Inflammatory macrophage treated with lipopolysaccharide for 4 hours (primary cell): Measurements from ENCODE around the gene PCED1B.
"Not testable (repeated sequence)": the region's sequence is repeated elsewhere in the genome, so short reads cannot be mapped to it uniquely, and the experiment has no call there.

Source experiments
- DNase-seq: peaks from one replicate; pipeline ENCODE4 v3.0.0-alpha.2; 2020

The PCED1B gene

GRCh38 chr12:47242426-47242825 lies 163.0 kb downstream of the PCED1B start:
- no peak for DNase-seq

DNA sequence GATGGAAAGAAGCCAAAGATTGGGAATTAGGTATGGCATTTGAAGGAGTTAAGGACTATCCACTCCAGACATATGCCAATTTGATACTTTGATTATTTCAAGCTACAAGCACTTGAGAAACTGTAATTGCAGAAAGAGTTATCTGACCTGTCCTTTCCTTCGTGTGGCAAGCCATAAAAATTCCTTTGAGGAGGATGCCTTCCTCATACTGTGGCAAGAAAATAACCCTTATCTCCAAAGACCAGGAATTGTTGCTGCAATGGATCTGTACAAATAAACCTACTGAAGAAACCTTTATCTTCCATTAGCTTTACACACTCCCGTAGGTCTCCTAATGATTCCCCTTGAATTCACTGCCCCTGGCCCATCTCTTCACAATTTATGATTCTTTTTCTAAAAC lies 165.4 kb downstream of the PCED1B start:
- no peak for DNase-seq

- DNase-seq: no peak
These were observed 166.2 kb downstream of the PCED1B start for GRCh38 chr12:47245623-47246022.

DNA sequence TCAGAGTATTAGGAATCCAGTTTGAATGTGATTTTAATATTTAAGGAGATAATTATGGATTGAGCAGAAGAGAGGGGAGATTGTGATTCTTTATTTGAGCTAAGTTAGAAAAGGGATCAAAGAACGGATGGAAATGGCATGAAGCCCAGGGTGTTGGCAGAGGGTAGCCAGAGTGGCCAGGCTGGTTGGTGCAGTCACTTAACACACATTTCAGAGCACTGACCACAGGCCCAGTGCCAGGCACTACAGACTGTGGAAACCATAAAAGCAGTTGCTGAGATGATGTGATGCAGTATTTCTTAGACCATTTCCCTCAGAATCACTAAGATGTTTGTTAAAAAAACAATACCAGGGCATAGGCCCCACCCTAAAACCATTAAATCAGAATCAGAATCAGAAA lies 168.0 kb downstream of the PCED1B start:
- no peak for DNase-seq

GRCh38 chr12:47249082-47249481 lies 169.7 kb downstream of the PCED1B start:
- no peak for DNase-seq

DNA sequence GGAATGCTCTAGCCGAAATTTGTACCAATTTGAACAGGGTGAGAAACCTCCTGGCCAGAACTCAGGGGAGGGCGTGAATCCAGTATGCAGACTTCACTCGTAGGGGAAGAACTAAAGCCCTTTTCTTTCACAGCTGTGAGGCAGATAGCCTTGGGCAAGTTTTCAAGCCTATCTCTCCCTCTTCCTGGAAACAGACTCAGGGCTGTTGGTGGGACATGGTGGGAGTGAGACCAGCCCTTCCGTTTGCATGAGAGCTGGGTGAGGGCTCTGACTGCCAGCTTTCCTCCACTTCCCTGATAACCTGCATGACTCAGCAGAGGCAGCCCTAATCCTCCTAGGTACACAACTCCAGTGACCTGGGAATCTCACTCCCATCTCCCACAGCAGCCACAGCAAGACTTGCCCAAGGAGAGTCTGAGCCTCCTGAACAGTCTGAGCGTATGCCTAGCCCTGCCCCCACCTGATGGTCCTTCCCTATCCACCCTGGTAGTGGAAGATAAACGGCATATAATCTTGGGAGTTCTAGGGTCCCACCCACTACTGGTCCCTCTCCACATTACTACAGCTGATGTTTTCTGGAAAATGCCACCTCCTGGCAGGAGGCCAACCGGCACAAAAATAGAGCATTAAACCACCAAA lies 170.4 kb downstream of the PCED1B start:
- DNase-seq: no peak

GRCh38 chr12:47251919-47252318 lies 172.5 kb downstream of the PCED1B start:
- DNase-seq: no peak

DNA sequence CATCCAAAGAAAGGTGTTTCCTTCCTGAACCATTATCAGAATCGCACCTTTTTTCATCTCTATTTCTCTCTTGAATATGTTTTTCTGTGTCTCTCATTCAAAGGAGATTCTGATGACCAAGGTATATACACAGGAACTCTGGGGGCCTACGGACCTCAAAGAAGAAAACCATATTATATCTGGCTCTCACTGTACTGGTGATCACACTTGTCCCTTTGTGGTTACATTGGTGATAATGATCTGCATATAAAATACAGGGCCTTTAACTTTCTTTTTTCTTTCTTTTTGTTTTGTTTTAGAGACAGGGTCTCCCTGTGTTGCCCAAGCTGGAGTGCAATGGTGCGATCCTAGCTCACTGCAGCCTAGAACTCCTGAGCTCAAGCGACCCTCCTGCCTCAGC lies 185.5 kb downstream of the PCED1B start:
- no peak for DNase-seq

- no peak for DNase-seq
These were observed 186.0 kb downstream of the PCED1B start for GRCh38 chr12:47265391-47265790.

GRCh38 chr12:47267571-47267970 lies 188.2 kb downstream of the PCED1B start:
- no peak for DNase-seq

- DNase-seq: no peak
These were observed 189.4 kb downstream of the PCED1B start for GRCh38 chr12:47268501-47269454.

GRCh38 chr12:47269916-47270315 lies 190.5 kb downstream of the PCED1B start:
- DNase-seq: no peak

DNA sequence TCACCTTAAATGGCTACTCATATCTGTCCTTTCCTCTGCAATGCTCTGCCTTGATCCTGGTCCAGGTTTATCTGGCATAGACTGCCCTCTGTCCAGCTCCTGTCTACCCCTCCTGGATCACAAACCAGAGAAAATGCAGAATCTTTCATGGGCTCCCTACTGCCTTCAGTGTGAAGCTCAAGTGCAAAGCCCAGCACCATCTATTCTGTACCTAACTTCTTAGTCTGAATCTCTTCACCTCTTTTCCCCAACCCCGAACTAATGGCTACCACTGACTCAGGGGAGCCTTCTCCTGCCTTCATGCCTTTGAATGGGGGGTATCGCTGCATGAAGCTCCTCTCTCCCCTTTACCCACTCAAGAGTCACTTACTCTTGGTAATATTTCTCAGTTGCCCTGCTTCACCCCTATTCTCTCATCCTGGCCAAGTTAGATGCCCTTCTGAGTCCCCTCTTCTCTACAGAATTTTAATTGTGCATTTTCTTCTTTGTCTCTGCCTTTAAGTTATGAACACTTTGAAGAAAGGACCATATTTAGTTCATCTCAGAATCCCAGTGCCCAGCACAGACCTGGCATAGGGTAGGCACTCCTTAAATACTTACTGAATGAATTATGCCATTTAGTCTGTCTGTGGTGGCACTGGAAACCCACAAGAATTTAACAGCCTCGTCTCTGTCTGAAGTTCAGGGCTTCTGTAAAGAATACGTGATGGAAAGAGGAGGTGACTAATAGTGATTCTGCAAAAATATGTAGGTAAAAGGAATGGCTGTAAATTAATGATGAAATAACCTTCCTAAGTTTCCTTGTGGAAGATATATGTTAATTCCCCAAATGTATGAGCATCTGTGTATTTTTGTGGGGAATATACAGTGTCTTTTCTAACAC lies 191.6 kb downstream of the PCED1B start:
- DNase-seq: no peak

DNA sequence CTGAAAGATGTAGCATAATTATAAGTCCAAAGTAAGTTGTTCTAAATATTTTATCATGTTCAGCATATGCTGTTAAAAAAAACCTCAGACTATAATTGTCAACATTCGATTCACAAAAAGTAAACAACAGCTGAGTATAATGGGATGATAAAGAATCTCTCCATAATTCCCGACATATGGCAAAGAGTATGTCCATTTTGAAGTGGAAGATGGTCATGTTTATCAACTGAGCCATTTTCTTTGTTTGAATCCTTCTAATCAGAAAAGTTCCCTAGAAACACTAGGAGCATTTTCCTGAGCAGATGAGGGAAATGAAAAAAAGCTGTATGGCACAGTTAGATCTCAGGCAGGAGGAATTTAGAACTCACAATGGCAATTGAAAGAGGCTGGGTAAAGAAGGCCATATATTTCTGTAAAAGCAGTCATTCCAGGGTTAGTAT lies 192.4 kb downstream of the PCED1B start:
- no peak for DNase-seq

- DNase-seq: no peak
These were observed 193.2 kb downstream of the PCED1B start for GRCh38 chr12:47272412-47273190.

DNA sequence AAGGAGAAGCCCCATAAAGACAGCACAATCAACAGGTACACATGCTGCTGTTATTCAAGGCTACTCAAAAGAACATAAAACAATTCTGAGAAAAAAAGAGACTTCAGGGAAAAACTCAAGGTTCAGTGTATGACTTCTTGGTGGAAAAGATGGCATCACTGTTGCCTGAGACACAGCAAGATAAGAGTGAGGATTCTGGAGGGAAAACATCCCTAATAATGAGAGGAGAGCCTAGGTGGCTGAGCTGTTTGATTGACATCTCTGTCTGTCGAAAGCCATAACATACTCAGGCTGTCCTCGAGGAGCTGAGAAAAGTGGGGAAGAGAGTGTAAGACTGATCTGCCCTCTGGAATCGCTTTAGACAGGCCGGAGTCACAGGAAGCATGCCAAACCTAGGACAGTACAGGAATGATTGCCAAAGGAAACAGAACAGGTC lies 193.8 kb downstream of the PCED1B start:
- no peak for DNase-seq

DNA sequence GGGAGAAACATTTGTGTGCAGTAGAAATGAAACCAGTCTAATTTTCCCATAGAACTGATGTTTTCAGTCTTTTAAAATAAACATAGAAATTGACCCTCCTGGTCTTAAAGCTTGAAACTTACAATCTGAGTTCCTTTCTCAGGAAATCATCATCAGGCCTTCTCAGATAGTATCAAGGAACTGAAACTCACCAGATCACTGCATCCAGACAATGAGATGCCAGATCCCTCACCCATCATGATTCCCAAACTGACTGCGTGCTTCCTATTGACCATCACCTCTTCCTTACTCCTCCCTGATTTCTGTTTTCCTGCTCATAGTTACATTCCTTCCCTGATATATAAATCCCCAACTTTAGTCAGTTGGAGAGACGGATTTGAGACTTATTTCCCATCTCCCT lies 195.3 kb downstream of the PCED1B start:
- DNase-seq: peak; percentile 8

GRCh38 chr12:47276253-47276620 lies 196.8 kb downstream of the PCED1B start:
- no peak for DNase-seq

GRCh38 chr12:47276621-47277309 lies 197.3 kb downstream of the PCED1B start:
- DNase-seq: peak; percentile 72

- DNase-seq: peak; percentile 98
These were observed 198.6 kb downstream of the PCED1B start for GRCh38 chr12:47277972-47278448.

- not testable (repeated sequence) for DNase-seq
These were observed 200.3 kb downstream of the PCED1B start for GRCh38 chr12:47279758-47280157.
